Jurkat, Clone E6-1 (cell line): ENCODE results near the gene GNAO1.

Experiments
- DNase-seq: peaks from one replicate; pipeline ENCODE4 v3.0.0-alpha.2; 2011; ENCODE audit warnings: low read depth, low spot score
- H3K4me3 ChIP-seq: 2 replicates; pipeline ENCODE4 v1.5.1; 2011; ENCODE audit warnings: mild to moderate bottlenecking, low read length, control low read depth, moderate library complexity

GNAO1 gene

DNA sequence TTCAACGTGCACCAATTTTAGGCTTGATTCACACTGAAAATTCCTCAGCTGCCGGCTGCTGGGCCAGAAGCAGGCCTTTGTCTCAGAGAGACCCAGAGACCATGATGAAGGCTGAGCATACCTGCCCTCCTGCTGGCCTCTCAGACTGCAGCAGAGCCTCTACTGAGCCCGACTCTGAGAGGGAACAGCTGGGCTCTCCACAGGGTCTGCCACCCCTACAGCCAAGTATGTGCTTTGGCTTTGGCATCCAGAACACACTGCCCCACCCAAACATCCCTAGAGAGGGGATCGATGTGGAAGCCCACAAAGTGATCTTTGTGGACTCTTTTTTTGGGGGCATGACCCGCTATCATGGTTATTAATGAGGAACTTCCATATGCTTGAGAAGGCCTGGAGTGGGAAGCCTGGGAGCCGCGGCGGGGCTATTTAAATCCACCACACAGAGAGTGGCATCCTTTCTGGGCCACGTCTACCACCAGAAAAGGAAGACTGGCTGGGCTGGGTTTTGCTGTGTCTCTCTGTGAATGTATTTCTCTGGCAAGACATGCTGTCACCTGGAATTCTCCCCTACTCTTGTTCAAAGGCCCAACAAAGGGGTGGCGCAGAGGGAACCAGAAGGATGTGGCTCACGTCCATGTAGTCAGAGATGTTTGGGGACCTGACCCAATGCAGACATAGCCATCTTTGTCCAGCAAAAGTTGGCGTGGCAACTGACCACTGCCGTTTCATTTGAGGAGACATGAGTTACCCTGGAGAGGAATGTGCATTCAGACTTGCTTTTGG is 69.3 kb downstream of the GNAO1 start:
- DNase-seq = no peak
- H3K4me3 ChIP-seq = no peak overlapping the region

- no peak overlapping the region for H3K4me3 ChIP-seq
- no peak for DNase-seq
Measured at GRCh38 chr16:56261656-56262055, 70.4 kb downstream of the GNAO1 start.

- DNase-seq = peak; percentile 73
Measured at GRCh38 chr16:56262148-56262547, 70.9 kb downstream of the GNAO1 start.

GRCh38 chr16:56262551-56263245 is 71.4 kb downstream of the GNAO1 start:
- no peak overlapping the region; the same call in 1 of the 2 replicates for H3K4me3 ChIP-seq
- DNase-seq = no peak

More at GRCh38 chr16:56262148-56262547, 70.9 kb downstream of the GNAO1 start:
- H3K4me3 ChIP-seq = no peak overlapping the region; the same call in 1 of the 2 replicates

DNA sequence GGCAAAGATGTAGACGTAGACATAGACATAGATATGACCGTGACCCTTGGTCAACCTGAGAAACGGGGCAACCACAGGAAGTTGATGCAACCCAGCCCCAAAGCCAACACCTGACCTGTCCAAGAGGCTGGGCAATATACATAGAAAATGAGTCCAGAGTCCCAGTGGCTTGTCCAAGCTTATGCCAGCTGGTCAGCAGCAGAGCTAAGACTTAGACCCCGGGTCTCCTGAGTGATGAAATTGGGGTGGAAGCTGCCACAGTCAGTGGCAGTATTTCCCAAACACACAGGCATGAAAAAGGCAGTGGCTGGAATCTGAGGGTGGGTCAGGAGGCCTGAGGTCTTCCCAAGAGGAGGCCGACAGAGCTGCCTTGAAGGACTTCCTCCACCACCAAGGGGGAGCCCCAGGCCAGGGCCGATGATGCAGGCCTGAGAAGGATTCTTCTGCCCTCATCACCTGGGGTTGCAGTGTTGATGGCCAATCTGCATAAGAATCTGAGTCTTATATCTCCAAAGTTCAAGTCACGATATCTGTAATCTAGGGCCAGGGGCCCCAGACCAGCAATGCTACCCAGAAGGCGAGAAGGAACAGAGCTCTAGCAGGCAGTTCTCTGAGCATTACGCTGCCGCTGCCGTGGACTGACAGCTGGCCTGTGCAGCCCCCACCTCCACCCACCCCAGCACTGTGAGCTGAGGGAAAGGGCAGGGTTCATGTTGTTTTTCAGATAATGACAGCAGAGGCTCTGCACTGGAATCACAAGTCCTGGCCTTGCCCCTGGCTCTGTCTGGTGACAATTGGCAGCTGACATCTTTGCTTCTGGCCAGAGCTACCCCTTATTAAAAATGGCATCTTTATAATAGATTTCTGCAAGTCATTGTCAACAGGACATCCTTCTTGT is 72.7 kb downstream of the GNAO1 start:
- no peak overlapping the region for H3K4me3 ChIP-seq
- no peak for DNase-seq

DNA sequence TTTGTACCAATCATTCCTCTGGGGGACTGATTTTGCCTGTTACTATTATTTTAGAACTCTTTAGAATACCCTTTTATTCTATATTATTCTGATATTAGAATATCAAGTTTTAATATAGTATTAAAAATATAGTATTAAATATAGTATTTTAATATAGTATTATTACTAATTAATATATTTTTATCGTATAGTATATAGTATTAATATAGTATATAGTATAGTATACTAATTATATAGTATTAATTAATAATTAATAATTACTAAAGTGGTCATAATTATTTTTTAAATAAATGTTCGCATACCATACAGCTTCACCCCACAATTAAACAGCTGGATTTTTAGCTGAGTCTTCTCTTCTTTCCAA is 73.3 kb downstream of the GNAO1 start:
- DNase-seq = no peak
- H3K4me3 ChIP-seq = no peak overlapping the region

DNA sequence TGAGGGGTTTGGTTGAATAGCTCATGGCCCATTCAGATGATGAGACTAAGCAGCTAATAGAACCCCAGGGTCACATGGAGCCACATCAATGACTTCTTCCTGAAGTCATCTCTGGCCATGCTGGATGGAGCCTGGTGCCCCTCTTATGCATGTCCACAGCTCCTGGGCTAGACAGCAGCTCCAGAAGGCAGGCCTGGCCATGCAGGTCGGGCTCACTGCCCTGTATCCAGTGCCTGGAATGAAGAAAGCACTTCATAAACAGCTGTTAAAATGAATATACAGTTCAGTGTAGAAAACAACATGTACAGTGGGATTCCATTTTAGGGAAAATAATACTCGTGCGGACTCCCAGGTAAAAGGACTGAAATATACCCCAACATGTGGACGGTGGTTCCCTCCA is 73.9 kb downstream of the GNAO1 start:
- no peak for DNase-seq

GRCh38 chr16:56265746-56266145 is 74.5 kb downstream of the GNAO1 start:
- no peak overlapping the region for H3K4me3 ChIP-seq
- DNase-seq = no peak

More for the DNA sequence above, 73.9 kb downstream of the GNAO1 start:
- H3K4me3 ChIP-seq = no peak overlapping the region

GRCh38 chr16:56266641-56267607 is 75.6 kb downstream of the GNAO1 start:
- no peak for DNase-seq
- no peak overlapping the region for H3K4me3 ChIP-seq

- DNase-seq = no peak
- H3K4me3 ChIP-seq = no peak overlapping the region
Measured at GRCh38 chr16:56267888-56268287, 76.6 kb downstream of the GNAO1 start.

- DNase-seq = no peak
- H3K4me3 ChIP-seq = no peak overlapping the region
Measured at GRCh38 chr16:56268799-56269198, 77.5 kb downstream of the GNAO1 start.

GRCh38 chr16:56269281-56269680 is 78.0 kb downstream of the GNAO1 start:
- H3K4me3 ChIP-seq = no peak overlapping the region
- no peak for DNase-seq

GRCh38 chr16:56269811-56270684 is 78.8 kb downstream of the GNAO1 start:
- DNase-seq = no peak
- H3K4me3 ChIP-seq = no peak overlapping the region

DNA sequence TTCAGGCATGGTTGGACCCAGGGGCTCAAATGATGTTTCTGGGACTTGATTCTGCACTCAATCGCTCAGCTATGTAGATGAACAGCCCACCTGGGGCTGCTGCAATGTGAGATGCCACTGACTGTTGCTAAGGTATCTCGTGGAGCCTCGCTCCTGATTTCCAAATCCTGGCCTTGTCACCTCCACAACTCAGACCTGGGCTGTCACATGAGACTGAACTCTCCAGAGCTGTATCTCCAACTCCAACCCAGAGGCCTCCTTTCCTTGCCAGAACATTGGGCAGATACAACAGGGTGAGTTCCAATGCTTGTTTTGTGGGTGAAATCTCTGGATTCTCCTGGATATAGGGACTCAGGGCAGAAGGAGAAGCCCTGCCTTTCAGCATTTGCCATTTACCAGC is 79.5 kb downstream of the GNAO1 start:
- no peak for DNase-seq
- no peak overlapping the region for H3K4me3 ChIP-seq

DNA sequence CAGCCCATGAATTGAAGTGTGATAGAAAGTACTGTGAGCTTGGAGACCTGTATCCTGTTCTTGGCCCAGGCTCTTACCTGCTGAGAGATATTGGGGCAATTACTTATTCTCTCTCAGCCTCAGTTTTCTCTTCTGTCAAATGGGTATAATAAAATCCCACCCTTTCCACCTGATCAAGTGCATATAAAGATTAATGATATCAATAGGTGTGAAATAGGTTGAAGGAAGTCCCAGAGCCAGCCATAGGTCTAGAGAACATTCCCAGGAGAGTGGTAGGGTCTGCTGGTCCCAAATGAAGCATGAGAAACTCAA is 81.2 kb downstream of the GNAO1 start:
- DNase-seq = no peak
- no peak overlapping the region for H3K4me3 ChIP-seq

GRCh38 chr16:56273615-56274014 is 82.3 kb downstream of the GNAO1 start:
- H3K4me3 ChIP-seq = no peak overlapping the region
- no peak for DNase-seq

DNA sequence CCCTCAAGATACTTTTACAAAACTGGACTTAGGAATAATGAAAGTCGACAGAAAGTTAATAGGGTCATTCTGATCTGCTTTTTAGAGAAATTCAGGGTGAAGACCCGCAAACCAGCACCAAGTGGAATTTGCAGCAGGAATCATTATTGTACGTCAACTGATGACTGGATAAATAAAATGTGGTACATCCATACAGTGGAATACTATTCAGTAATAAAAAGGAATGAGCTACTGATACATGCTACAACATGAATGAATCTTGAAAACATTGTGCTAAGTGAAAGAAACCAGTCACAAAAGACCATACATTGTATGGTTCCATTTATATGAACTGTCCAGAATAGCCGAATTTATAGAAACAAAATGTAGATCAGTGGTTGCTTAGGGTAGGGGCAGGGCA is 83.1 kb downstream of the GNAO1 start:
- no peak for DNase-seq
- H3K4me3 ChIP-seq = no peak overlapping the region

- no peak for DNase-seq
- H3K4me3 ChIP-seq = no peak overlapping the region
Measured at GRCh38 chr16:56275076-56275475, 83.8 kb downstream of the GNAO1 start.
